GM21515 (cell line): ENCODE results near the gene ZFP36L2.

Experiments used
- ATAC-seq: cut with Tn5 transposase; IDR thresholded peaks from one replicate; pipeline ENCODE4 v1.9.1; 2021; ENCODE audit not compliant: unreplicated experiment

ZFP36L2 gene

GRCh38 chr2:43188561-43189386, 37.6 kb downstream of the ZFP36L2 start:
- ATAC-seq = no peak

DNA sequence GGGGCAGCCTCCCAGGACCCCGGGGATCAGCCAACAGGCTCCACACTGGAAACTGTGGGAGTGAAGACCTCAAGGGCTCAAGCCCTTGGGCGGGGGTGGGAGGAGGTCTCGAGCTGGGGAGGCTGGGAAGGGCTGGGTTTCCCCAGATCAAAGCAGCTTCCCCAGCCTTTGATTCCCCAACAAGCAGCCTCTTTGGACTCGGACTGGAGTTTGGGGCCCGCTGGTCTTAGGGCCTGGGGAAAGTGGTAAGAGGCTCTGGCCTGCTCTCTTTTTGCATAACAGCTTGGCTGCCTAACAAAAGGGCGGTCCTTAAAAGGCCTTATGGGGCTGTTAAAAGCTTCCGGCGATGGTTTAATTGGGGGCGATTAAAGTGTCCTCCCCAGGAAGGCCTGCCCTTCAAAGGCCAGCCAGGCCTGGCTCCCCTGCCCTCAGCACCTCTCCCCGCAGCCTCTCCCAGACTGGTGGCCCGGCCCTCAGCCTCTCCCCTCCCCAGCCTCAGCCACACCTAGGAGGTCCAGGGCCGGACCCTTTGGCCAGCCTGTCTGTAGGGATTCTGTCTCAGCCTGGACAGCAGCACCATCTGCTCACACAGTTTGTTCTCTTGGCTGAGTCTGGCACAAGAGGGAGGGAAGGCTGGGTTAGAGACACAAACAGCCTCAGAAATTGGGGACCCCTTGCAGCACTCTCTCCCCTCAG, 39.6 kb downstream of the ZFP36L2 start:
- no peak for ATAC-seq

DNA sequence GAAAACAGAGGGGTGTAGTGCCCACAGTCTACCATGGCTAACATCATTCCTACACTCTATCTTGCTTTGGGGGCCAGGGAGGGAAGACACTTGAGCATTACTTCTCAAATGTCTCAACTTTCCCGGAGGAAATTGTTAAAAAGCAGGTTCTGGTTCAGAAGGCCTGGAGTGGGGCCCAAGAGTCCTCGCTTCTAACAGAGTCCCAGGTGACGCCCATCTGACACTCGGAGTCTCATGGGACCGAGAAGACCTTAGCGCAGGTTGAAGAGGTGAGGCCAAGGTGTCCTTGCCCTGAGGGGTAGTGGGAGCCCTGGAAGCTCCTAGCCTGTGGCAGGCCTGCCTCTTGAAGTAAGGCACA, 40.1 kb downstream of the ZFP36L2 start:
- ATAC-seq = no peak

GRCh38 chr2:43185146-43185545, 41.3 kb downstream of the ZFP36L2 start:
- ATAC-seq = no peak

- ATAC-seq = no peak
Observed at GRCh38 chr2:43184339-43184895, 42.0 kb downstream of the ZFP36L2 start.

- ATAC-seq = no peak
Observed at GRCh38 chr2:43183743-43184142, 42.7 kb downstream of the ZFP36L2 start.

DNA sequence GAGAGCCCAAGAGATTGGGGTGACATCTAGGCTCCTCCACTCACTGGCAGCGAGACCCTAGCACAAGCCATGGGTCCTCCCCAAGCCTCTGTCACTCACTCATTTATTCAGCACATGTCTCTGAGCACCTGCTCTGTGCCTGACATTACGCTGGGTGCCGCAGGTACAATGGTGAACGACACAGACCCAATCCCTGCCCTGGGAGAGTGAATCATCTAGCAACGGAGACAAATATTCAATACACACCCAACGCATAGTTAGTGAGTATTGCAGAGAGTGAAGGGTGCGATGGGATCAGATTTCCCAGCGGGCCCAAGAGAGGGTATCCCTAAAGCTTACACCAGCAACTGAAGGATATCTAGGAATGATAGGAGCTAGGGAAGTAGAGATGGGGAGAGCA, 45.5 kb downstream of the ZFP36L2 start:
- ATAC-seq = no peak

GRCh38 chr2:43179942-43180341, 46.5 kb downstream of the ZFP36L2 start:
- ATAC-seq = no peak

- no peak for ATAC-seq
Observed at GRCh38 chr2:43178602-43179542, 47.5 kb downstream of the ZFP36L2 start.

- no peak for ATAC-seq
Observed at GRCh38 chr2:43178055-43178598, 48.3 kb downstream of the ZFP36L2 start.

DNA sequence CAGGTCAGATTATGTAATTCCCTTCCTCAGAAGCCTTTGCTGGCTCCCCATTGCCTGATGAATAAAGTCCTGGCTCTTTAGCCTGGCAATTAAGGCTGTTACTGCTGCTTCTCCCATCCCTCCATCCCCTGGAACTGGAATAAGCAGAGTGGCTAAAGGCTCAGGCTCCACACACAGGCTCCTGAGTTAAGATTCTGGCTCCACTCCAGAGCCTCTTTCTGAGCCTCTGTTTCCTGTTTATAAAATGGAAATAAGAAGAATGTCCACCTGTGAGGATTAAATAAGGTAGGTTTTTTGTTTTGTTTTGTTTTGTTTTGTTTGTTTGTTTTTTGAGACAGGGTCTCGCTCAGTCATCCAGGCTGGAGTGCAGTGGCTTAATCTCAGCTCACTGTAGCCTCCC, 50.0 kb downstream of the ZFP36L2 start:
- ATAC-seq = no peak

DNA sequence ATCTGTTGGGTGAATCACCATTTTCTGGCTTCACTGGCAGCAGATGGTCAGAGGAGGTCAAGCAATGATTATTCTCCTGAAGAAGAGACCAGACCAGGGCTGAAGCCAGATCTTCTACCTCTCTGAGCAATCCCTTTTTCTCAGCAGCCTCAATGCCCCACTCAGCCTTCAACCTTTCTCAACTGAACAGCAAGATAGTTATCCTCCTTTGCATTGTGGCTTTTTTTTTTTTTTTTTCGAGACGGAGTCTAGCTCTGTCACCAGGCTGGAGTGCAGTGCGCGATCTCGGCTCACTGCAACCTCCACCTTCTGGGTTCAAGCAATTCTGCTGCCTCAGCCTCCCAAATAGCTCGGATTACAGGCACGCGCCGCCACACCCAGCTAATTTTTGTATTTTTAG, 50.5 kb downstream of the ZFP36L2 start:
- no peak for ATAC-seq

- no peak for ATAC-seq
Observed at GRCh38 chr2:43175020-43175441, 51.4 kb downstream of the ZFP36L2 start.

- ATAC-seq = peak; percentile 85
Observed at GRCh38 chr2:43174368-43174916, 52.0 kb downstream of the ZFP36L2 start.
